SK-N-SH treated with all-trans-retinoic acid at 6 μM for 48 hours (cell line): ENCODE data around the gene NCOA5.

Experiments used
- ISL1 ChIP-seq: fragments of 250-450 bp; sonication (Bioruptor Pico); IDR thresholded peaks from 2 replicates; pipeline ENCODE4 v2.1.2; 2022; ENCODE audit warnings: mild to moderate bottlenecking, moderate library complexity
- PATZ1 ChIP-seq: fragments of 250-450 bp; sonication (Bioruptor Pico); IDR thresholded peaks from 2 replicates; pipeline ENCODE4 v1.8.0; 2020; ENCODE audit warnings: mild to moderate bottlenecking, moderate library complexity, borderline replicate concordance
- POU6F1 ChIP-seq: fragments of 250-450 bp; sonication (Bioruptor Pico); IDR thresholded peaks from 2 replicates; pipeline ENCODE4 v1.8.0; 2021; ENCODE audit warnings: low read depth, mild to moderate bottlenecking, moderate library complexity, borderline replicate concordance
- TOX ChIP-seq: fragments of 250-450 bp; sonication (Bioruptor Pico); IDR thresholded peaks from 2 replicates; pipeline ENCODE4 v1.8.0; 2021; ENCODE audit warnings: mild to moderate bottlenecking, moderate library complexity, borderline replicate concordance
- ZFP30 ChIP-seq: fragments of 450-650 bp; formaldehyde crosslinking; IDR thresholded peaks from 2 replicates; pipeline ENCODE4 v1.5.0; 2022; ENCODE audit warnings: mild to moderate bottlenecking, moderate library complexity

GRCh38 chr20:46133886-46134654 is 44.3 kb upstream of the NCOA5 start:
- no peak for TF ChIP-seq TOX (CRISPR knock-in tag)
- no peak for TF ChIP-seq PATZ1 (CRISPR knock-in tag)
- no peak for TF ChIP-seq ZFP30 (CRISPR knock-in tag)
- TF ChIP-seq POU6F1 (CRISPR knock-in tag), result no peak
- TF ChIP-seq ISL1, result no peak
